HEK293 (cell line): ENCODE results near the gene MISP3.

Source experiments
- CTCF ChIA-PET: fragments of 350-600 bp; formaldehyde crosslinking; extraction: SDS; loops from one replicate; lab custom pipeline; 2021; ENCODE audit warnings: antibody characterized with exemption; lab: Yijun Ruan, JAX
- POLR2A ChIA-PET: fragments of 300-600 bp; formaldehyde crosslinking; extraction: SDS; loops from one replicate; lab custom pipeline; 2020; ENCODE audit warnings: antibody characterized with exemption, inconsistent platforms; lab: Yijun Ruan, JAX
- H3K27ac ChIP-seq: fragments of 200-500 bp; sonication (Bioruptor generic); 2 replicates; pipeline ENCODE4 v1.5.1; 2014; ENCODE audit warnings: low read depth, low read length, control low read depth, inconsistent platforms; ENCODE audit errors: extremely low read depth
- H3K36me3 ChIP-seq, 2 experiments: fragments of 200-500 bp in 1 of 2; sonication (Bioruptor generic) in 1 of 2; 1 replicate in 1 of 2; 2 replicates in 1 of 2; pipeline ENCODE4 v1.5.1; 2014 to 2017; ENCODE audit warnings: inconsistent platforms in 2 of 2, low read length in 2 of 2; ENCODE audit not compliant: control insufficient read depth in 2 of 2, insufficient read depth in 1 of 2
- H3K4me1 ChIP-seq: fragments of 200-500 bp; sonication (Bioruptor generic); 2 replicates; pipeline ENCODE4 v1.5.1; 2014; ENCODE audit warnings: mild to moderate bottlenecking, low read length, inconsistent platforms; ENCODE audit not compliant: control insufficient read depth, insufficient read depth
- H3K4me3 ChIP-seq: 2 replicates; pipeline ENCODE4 v1.5.1; 2011; ENCODE audit warnings: low read depth, mild to moderate bottlenecking, control low read depth, low read length, moderate library complexity
- H3K9me3 ChIP-seq: fragments of 200-500 bp; sonication (Bioruptor generic); 2 replicates; pipeline ENCODE4 v1.5.1; 2014; ENCODE audit warnings: low read depth, low read length, inconsistent platforms; ENCODE audit not compliant: control insufficient read depth, insufficient read depth
- SP7 ChIP-seq: fragments of 450-650 bp; formaldehyde crosslinking; IDR thresholded peaks from 2 replicates; pipeline ENCODE4 v1.5.1; 2016; ENCODE audit warnings: missing biosample characterization, missing genetic modification characterization
- ZBTB1 ChIP-seq: fragments of 450-650 bp; formaldehyde crosslinking; IDR thresholded peaks from 2 replicates; pipeline ENCODE4 v1.5.1; 2016; ENCODE audit warnings: missing biosample characterization, missing genetic modification characterization
- ZNF132 ChIP-seq: fragments of 450-650 bp; formaldehyde crosslinking; IDR thresholded peaks from 2 replicates; pipeline ENCODE4 v1.5.1; 2017; ENCODE audit warnings: missing biosample characterization, missing genetic modification characterization, borderline replicate concordance
- ZNF324 ChIP-seq: fragments of 450-650 bp; formaldehyde crosslinking; IDR thresholded peaks from 2 replicates; pipeline ENCODE4 v1.5.1; 2016; ENCODE audit warnings: missing biosample characterization, missing genetic modification characterization
- ZNF335 ChIP-seq: fragments of 450-650 bp; formaldehyde crosslinking; conservative IDR thresholded peaks from 2 replicates; pipeline ENCODE4 v1.5.1; 2016; ENCODE audit warnings: missing biosample characterization, missing genetic modification characterization
- ZNF560 ChIP-seq: fragments of 450-650 bp; formaldehyde crosslinking; IDR thresholded peaks from 2 replicates; pipeline ENCODE4 v1.5.1; 2017; ENCODE audit warnings: missing biosample characterization, missing genetic modification characterization, borderline replicate concordance
- TF ChIP-seq, protein P1 (sequence below): fragments of 450-650 bp; formaldehyde crosslinking; IDR thresholded peaks from 2 replicates; pipeline ENCODE4 v1.5.1; 2016; ENCODE audit warnings: missing biosample characterization, missing genetic modification characterization
- TF ChIP-seq, protein P2 (sequence below): fragments of 450-650 bp; formaldehyde crosslinking; IDR thresholded peaks from 2 replicates; pipeline ENCODE4 v1.5.1; 2016; ENCODE audit warnings: missing biosample characterization, missing genetic modification characterization
- TF ChIP-seq, protein P3 (sequence below): fragments of 450-650 bp; formaldehyde crosslinking; IDR thresholded peaks from 2 replicates; pipeline ENCODE4 v1.5.1; 2016; ENCODE audit warnings: missing biosample characterization, missing genetic modification characterization
- TF ChIP-seq, protein P4 (sequence below): fragments of 450-650 bp; formaldehyde crosslinking; IDR thresholded peaks from 2 replicates; pipeline ENCODE4 v1.5.1; 2016; ENCODE audit warnings: missing biosample characterization, missing genetic modification characterization
- TF ChIP-seq, protein P5 (sequence below): fragments of 450-650 bp; formaldehyde crosslinking; IDR thresholded peaks from 2 replicates; pipeline ENCODE4 v1.5.1; 2016; ENCODE audit warnings: missing biosample characterization, missing genetic modification characterization

Gene MISP3

DNA sequence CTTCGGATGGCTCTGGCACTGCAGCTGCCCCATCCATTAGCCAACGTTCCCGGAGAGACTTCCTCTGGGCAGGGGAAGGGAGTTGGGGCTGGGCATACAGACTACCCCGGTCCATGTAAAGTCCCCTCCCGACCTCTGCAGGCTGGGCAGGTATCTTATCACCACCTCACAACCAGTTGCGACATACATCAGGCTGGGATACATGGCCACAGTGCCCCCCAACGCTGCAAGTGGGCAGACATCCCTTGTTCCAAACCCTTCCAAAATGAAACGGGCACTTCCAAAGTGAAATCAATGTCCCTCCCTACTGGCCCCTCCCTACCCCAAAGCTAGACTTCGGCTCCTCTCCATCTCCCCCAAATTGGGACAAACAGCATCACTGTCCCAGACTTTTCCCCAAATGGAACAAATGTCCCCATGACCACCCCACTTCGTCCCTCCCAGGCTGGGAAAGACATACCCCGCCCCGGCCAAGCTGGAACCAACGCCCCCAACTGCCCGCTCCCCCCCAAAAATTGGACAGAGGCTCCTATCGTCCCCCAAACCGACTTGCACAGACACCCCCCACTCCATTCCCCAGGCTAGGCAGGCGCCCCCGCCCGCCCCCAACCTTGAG lies 15.7 kb upstream of the MISP3 start:
- TF ChIP-seq SP7 (tag by site-specific recombination): no peak
- peak; percentile 59 for TF ChIP-seq ZNF335 (tag by site-specific recombination)
- TF ChIP-seq ZNF132 (tag by site-specific recombination): no peak
- no peak for TF ChIP-seq ZNF560 (tag by site-specific recombination)
- TF ChIP-seq, protein P1, sequence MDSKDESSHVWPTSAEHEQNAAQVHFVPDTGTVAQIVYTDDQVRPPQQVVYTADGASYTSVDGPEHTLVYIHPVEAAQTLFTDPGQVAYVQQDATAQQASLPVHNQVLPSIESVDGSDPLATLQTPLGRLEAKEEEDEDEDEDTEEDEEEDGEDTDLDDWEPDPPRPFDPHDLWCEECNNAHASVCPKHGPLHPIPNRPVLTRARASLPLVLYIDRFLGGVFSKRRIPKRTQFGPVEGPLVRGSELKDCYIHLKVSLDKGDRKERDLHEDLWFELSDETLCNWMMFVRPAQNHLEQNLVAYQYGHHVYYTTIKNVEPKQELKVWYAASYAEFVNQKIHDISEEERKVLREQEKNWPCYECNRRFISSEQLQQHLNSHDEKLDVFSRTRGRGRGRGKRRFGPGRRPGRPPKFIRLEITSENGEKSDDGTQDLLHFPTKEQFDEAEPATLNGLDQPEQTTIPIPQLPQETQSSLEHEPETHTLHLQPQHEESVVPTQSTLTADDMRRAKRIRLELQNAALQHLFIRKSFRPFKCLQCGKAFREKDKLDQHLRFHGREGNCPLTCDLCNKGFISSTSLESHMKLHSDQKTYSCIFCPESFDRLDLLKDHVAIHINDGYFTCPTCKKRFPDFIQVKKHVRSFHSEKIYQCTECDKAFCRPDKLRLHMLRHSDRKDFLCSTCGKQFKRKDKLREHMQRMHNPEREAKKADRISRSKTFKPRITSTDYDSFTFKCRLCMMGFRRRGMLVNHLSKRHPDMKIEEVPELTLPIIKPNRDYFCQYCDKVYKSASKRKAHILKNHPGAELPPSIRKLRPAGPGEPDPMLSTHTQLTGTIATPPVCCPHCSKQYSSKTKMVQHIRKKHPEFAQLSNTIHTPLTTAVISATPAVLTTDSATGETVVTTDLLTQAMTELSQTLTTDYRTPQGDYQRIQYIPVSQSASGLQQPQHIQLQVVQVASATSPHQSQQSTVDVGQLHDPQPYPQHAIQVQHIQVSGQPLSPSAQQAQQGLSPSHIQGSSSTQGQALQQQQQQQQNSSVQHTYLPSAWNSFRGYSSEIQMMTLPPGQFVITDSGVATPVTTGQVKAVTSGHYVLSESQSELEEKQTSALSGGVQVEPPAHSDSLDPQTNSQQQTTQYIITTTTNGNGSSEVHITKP (tag by site-specific recombination): 0 out of 2 replicates have a peak, but pooled peaks have one; percentile 14
- TF ChIP-seq, protein P2, sequence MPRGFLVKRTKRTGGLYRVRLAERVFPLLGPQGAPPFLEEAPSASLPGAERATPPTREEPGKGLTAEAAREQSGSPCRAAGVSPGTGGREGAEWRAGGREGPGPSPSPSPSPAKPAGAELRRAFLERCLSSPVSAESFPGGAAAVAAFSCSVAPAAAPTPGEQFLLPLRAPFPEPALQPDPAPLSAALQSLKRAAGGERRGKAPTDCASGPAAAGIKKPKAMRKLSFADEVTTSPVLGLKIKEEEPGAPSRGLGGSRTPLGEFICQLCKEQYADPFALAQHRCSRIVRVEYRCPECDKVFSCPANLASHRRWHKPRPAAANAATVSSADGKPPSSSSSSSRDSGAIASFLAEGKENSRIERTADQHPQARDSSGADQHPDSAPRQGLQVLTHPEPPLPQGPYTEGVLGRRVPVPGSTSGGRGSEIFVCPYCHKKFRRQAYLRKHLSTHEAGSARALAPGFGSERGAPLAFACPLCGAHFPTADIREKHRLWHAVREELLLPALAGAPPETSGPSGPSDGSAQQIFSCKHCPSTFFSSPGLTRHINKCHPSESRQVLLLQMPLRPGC: no peak
- TF ChIP-seq, protein P3, sequence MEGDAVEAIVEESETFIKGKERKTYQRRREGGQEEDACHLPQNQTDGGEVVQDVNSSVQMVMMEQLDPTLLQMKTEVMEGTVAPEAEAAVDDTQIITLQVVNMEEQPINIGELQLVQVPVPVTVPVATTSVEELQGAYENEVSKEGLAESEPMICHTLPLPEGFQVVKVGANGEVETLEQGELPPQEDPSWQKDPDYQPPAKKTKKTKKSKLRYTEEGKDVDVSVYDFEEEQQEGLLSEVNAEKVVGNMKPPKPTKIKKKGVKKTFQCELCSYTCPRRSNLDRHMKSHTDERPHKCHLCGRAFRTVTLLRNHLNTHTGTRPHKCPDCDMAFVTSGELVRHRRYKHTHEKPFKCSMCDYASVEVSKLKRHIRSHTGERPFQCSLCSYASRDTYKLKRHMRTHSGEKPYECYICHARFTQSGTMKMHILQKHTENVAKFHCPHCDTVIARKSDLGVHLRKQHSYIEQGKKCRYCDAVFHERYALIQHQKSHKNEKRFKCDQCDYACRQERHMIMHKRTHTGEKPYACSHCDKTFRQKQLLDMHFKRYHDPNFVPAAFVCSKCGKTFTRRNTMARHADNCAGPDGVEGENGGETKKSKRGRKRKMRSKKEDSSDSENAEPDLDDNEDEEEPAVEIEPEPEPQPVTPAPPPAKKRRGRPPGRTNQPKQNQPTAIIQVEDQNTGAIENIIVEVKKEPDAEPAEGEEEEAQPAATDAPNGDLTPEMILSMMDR (tag by site-specific recombination): peak; percentile 54; the same call in 1 of the 2 replicates
- TF ChIP-seq ZNF324 (tag by site-specific recombination): no peak
- no peak for TF ChIP-seq ZBTB1 (tag by site-specific recombination)
- TF ChIP-seq, protein P4, sequence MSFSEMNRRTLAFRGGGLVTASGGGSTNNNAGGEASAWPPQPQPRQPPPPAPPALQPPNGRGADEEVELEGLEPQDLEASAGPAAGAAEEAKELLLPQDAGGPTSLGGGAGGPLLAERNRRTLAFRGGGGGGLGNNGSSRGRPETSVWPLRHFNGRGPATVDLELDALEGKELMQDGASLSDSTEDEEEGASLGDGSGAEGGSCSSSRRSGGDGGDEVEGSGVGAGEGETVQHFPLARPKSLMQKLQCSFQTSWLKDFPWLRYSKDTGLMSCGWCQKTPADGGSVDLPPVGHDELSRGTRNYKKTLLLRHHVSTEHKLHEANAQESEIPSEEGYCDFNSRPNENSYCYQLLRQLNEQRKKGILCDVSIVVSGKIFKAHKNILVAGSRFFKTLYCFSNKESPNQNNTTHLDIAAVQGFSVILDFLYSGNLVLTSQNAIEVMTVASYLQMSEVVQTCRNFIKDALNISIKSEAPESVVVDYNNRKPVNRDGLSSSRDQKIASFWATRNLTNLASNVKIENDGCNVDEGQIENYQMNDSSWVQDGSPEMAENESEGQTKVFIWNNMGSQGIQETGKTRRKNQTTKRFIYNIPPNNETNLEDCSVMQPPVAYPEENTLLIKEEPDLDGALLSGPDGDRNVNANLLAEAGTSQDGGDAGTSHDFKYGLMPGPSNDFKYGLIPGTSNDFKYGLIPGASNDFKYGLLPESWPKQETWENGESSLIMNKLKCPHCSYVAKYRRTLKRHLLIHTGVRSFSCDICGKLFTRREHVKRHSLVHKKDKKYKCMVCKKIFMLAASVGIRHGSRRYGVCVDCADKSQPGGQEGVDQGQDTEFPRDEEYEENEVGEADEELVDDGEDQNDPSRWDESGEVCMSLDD (tag by site-specific recombination): 0 out of 2 replicates have a peak, but pooled peaks have one; percentile 57
- TF ChIP-seq, protein P5, sequence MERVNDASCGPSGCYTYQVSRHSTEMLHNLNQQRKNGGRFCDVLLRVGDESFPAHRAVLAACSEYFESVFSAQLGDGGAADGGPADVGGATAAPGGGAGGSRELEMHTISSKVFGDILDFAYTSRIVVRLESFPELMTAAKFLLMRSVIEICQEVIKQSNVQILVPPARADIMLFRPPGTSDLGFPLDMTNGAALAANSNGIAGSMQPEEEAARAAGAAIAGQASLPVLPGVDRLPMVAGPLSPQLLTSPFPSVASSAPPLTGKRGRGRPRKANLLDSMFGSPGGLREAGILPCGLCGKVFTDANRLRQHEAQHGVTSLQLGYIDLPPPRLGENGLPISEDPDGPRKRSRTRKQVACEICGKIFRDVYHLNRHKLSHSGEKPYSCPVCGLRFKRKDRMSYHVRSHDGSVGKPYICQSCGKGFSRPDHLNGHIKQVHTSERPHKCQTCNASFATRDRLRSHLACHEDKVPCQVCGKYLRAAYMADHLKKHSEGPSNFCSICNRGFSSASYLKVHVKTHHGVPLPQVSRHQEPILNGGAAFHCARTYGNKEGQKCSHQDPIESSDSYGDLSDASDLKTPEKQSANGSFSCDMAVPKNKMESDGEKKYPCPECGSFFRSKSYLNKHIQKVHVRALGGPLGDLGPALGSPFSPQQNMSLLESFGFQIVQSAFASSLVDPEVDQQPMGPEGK (tag by site-specific recombination): peak; percentile 73
- Histone ChIP-seq H3K36me3 (no peaks in the 10 kb centered on the region), H3K27ac (no peak overlapping the region; the same call in 1 of the 2 replicates), H3K4me1 (peaks cover 4% of the 10 kb centered on the region), H3K4me3 (no peak overlapping the region; the same call in 1 of the 2 replicates), H3K9me3 (no peaks in the 10 kb centered on the region)
- CTCF ChIA-PET: interaction anchor here (0.6 to 6.9 kb wide), 6 partner anchors 11 to 89 kb away, joined by 3 to 80 read pairs (median 5); partner anchors contain the start of genes ASF1B and MISP3
- POLR2A ChIA-PET: interaction anchor here (0.9 kb wide), 1 partner anchor 17 kb away, joined by 4 read pairs; no protein-coding TSS in a partner anchor
